ENCODE data around the gene PAFAH1B1. TPM values are rescaled to one million over a fixed set of nuclear protein-coding genes. Genes with fewer than 3 reads are reported as not detected.
"Not testable (repeated sequence)": the region's sequence is repeated elsewhere in the genome, so short reads cannot be mapped to it uniquely, and the experiment has no call there.

PAFAH1B1 gene
- total and polyA plus RNA-seq, 7 donors, result 35.4 to 139 (median 97.6) TPM

GRCh38 chr17:2655546-2655945 lies 62.1 kb downstream of the PAFAH1B1 start:
- WGBS, 2 donors, result 69 to 86% methylated on average over 7 of the region's 7 CpGs
- intact Hi-C loops (cut with DNase I), result loop anchor here (10.0 kb wide), 1 partner anchor 51 kb away; no protein-coding TSS in a partner anchor
- peaks cover 0 to 27% (median 17%) of the 10 kb centered on the region in 4 donors for H3K4me1 ChIP-seq
- H3K9me3 ChIP-seq, result no peaks in the 10 kb centered on the region
- TF ChIP-seq POLR2AphosphoS5 (IDR thresholded peaks at IDR 0.05) (no peak), CTCF (IDR thresholded peaks at IDR 0.05) (no peak), EP300 (IDR thresholded peaks at IDR 0.05) (no peak), POLR2A (IDR thresholded peaks at IDR 0.05) (no peak)
- H3K4me3 ChIP-seq, result no peak overlapping the region
- no peak overlapping the region for H3K27ac ChIP-seq
- H3K27me3 ChIP-seq, result no peaks in the 10 kb centered on the region
- no peaks in the 10 kb centered on the region for H3K36me3 ChIP-seq
- no peak for DNase-seq

- Histone ChIP-seq H3K9me3 (no peaks in the 10 kb centered on the region), H3K36me3 (no peaks in the 10 kb centered on the region), H3K27ac (no peak overlapping the region), H3K4me3 (no peak overlapping the region), H3K27me3 (no peaks in the 10 kb centered on the region), H3K4me1 (peaks cover 0 to 23% (median 17%) of the 10 kb centered on the region in 4 donors)
- no peak for DNase-seq
- TF ChIP-seq POLR2AphosphoS5 (IDR thresholded peaks at IDR 0.05), result no peak
- no peak for TF ChIP-seq POLR2A (IDR thresholded peaks at IDR 0.05)
- no peak for TF ChIP-seq EP300 (IDR thresholded peaks at IDR 0.05)
- TF ChIP-seq CTCF (IDR thresholded peaks at IDR 0.05), result no peak
- intact Hi-C loops (cut with DNase I), result loop anchor here (10.0 kb wide), 1 partner anchor 51 kb away; no protein-coding TSS in a partner anchor
- WGBS, 2 donors, result 0 to 33% methylated on average over 1 of the region's 1 CpG
Measured at GRCh38 chr17:2656283-2656682, 62.8 kb downstream of the PAFAH1B1 start.

- not testable (repeated sequence) for H3K36me3 ChIP-seq, H3K4me3 ChIP-seq, H3K27ac ChIP-seq, H3K9me3 ChIP-seq, DNase-seq, H3K27me3 ChIP-seq
- intact Hi-C loops (cut with DNase I), result loop anchor here (10.0 kb wide), 1 partner anchor 55 kb away; no protein-coding TSS in a partner anchor
- whole genome bisulfite sequencing, 2 donors, result 55 to 80% methylated on average over 8 of the region's 8 CpGs
- peaks cover 0 to 23% (median 17%) of the 10 kb centered on the region in 4 donors for H3K4me1 ChIP-seq
Measured at GRCh38 chr17:2659337-2659736, 65.9 kb downstream of the PAFAH1B1 start.

GRCh38 chr17:2660410-2660809 lies 67.0 kb downstream of the PAFAH1B1 start:
- DNase-seq; H3K9me3 ChIP-seq; H3K4me3 ChIP-seq; H3K27me3 ChIP-seq; intact Hi-C loops (cut with DNase I); H3K27ac ChIP-seq; H3K36me3 ChIP-seq: not testable (repeated sequence)
- peaks cover 0 to 23% (median 17%) of the 10 kb centered on the region in 4 donors for H3K4me1 ChIP-seq
- WGBS, 2 donors, result 96 to 97% methylated on average over 4 of the region's 4 CpGs

- intact Hi-C loops (cut with DNase I), result loop anchor here (10.0 kb wide), 1 partner anchor 157 kb away; the partner anchor contains the start of gene METTL16
- 81 to 97% methylated on average over 5 of the region's 5 CpGs for WGBS, 2 donors
- no peaks in the 10 kb centered on the region for H3K4me1 ChIP-seq
- H3K9me3 ChIP-seq, result no peaks in the 10 kb centered on the region
- H3K27me3 ChIP-seq, result no peaks in the 10 kb centered on the region
- H3K27ac ChIP-seq, result no peak overlapping the region
- DNase-seq, result no peak
- no peak overlapping the region for H3K4me3 ChIP-seq
- H3K36me3 ChIP-seq, result peaks cover 18 to 95% (median 40%) of the 10 kb centered on the region in 4 donors
- TF ChIP-seq CTCF (IDR thresholded peaks at IDR 0.05), result no peak
- TF ChIP-seq EP300 (IDR thresholded peaks at IDR 0.05), result no peak
- no peak for TF ChIP-seq POLR2AphosphoS5 (IDR thresholded peaks at IDR 0.05)
- no peak for TF ChIP-seq POLR2A (IDR thresholded peaks at IDR 0.05)
Measured at GRCh38 chr17:2672026-2672425, 78.6 kb downstream of the PAFAH1B1 start.

- H3K4me1 ChIP-seq, H3K27me3 ChIP-seq, H3K4me3 ChIP-seq, DNase-seq, H3K27ac ChIP-seq, H3K9me3 ChIP-seq: not testable (repeated sequence)
- 99 to 100% methylated on average over 1 of the region's 1 CpG for WGBS, 2 donors
- intact Hi-C loops (cut with DNase I), result loop anchor here (10.0 kb wide), 1 partner anchor 164 kb away; the partner anchor contains the start of gene METTL16
- peaks cover 16 to 89% (median 30%) of the 10 kb centered on the region in 4 donors for H3K36me3 ChIP-seq
Measured at GRCh38 chr17:2679247-2679646, 85.8 kb downstream of the PAFAH1B1 start.
